ENCODE measurements around the gene EDEM2. TPM values are rescaled to one million over a fixed set of nuclear protein-coding genes. Genes with fewer than 3 reads are reported as not detected.

EDEM2 gene
- polyA plus RNA-seq, 1 donor (not counting 4 experiments of a cell fraction or from before 2014, with no cell fraction given): 15.4 TPM

- TF ChIP-seq EZH2 (IDR thresholded peaks at IDR 0.05; ENCODE audit: low read length) (no peak), CTCF (optimal IDR thresholded peaks at IDR 0.05 in 1 of 3, IDR thresholded peaks at IDR 0.05 in 1 of 3, conservative IDR thresholded peaks at IDR 0.05 in 1 of 3; ENCODE audit: extremely low read depth in 1 of 3, insufficient read depth in 2 of 3, low read length in 3 of 3) (no peak)
- peaks cover 11% of the 10 kb centered on the region for H3K4me1 ChIP-seq (ENCODE audit: control insufficient read depth, extremely low read depth, insufficient read depth, low read length)
- H3K9ac ChIP-seq (ENCODE audit: control insufficient read depth, extremely low read depth, insufficient read depth, low read length): no peak overlapping the region
- no peaks in the 10 kb centered on the region for H4K20me1 ChIP-seq (ENCODE audit: control insufficient read depth, extremely low read depth, insufficient read depth, low read length)
- no peaks in the 10 kb centered on the region for H3K9me3 ChIP-seq (ENCODE audit: control insufficient read depth, low read depth, low read length)
- dilution Hi-C loops (cut with MboI; ENCODE audit: extremely low pct_ligation_motif_present, low sequenced_read_pairs): no loop called here
- no peak overlapping the region for H3K4me2 ChIP-seq (ENCODE audit: control insufficient read depth, extremely low read depth, insufficient read depth, low read depth, low read length)
- H3K36me3 ChIP-seq (ENCODE audit: control insufficient read depth in 2 of 2, extremely low read depth in 1 of 2, insufficient read depth in 2 of 2, low read length in 2 of 2): no peaks in the 10 kb centered on the region
- no peak for FAIRE-seq
- H3K27ac ChIP-seq (ENCODE audit: control insufficient read depth, insufficient read depth, low read length): no peak overlapping the region
- no peak overlapping the region for H2AFZ ChIP-seq (ENCODE audit: control insufficient read depth, low read length)
- no peaks in the 10 kb centered on the region for H3K27me3 ChIP-seq (ENCODE audit: control insufficient read depth, extremely low read depth, insufficient read depth, low read length)
- no peak for DNase-seq (ENCODE audit: low read depth, low spot score)
- H3K9me1 ChIP-seq (ENCODE audit: control insufficient read depth, extremely low read depth, insufficient read depth, low read length): no peaks in the 10 kb centered on the region
- no peaks in the 10 kb centered on the region for H3K79me2 ChIP-seq (ENCODE audit: control insufficient read depth, insufficient read depth, low read length)
- no peak overlapping the region for H3K4me3 ChIP-seq (ENCODE audit: control insufficient read depth in 2 of 3, extremely low read depth in 1 of 3, insufficient read depth in 2 of 3, low read depth in 1 of 3, low read length in 3 of 3)
Observed at GRCh38 chr20:35101620-35102019, 45.5 kb downstream of the EDEM2 start.

- H3K4me2 ChIP-seq (ENCODE audit: control insufficient read depth, extremely low read depth, insufficient read depth, low read depth, low read length): peak overlapping the region; percentile 60
- H3K9me3 ChIP-seq (ENCODE audit: control insufficient read depth, low read depth, low read length): no peaks in the 10 kb centered on the region
- peak overlapping the region; percentile 98 for H2AFZ ChIP-seq (ENCODE audit: control insufficient read depth, low read length)
- peak overlapping the region; percentile 90 for H3K9ac ChIP-seq (ENCODE audit: control insufficient read depth, extremely low read depth, insufficient read depth, low read length)
- H3K27ac ChIP-seq (ENCODE audit: control insufficient read depth, insufficient read depth, low read length): peak overlapping the region; percentile 76
- no peaks in the 10 kb centered on the region for H3K27me3 ChIP-seq (ENCODE audit: control insufficient read depth, extremely low read depth, insufficient read depth, low read length)
- H3K9me1 ChIP-seq (ENCODE audit: control insufficient read depth, extremely low read depth, insufficient read depth, low read length): no peaks in the 10 kb centered on the region
- DNase-seq (ENCODE audit: low read depth, low spot score): no peak
- dilution Hi-C loops (cut with MboI; ENCODE audit: extremely low pct_ligation_motif_present, low sequenced_read_pairs): no loop called here
- peaks cover 40% of the 10 kb centered on the region for H3K79me2 ChIP-seq (ENCODE audit: control insufficient read depth, insufficient read depth, low read length)
- H3K4me3 ChIP-seq (ENCODE audit: control insufficient read depth in 2 of 3, extremely low read depth in 1 of 3, insufficient read depth in 2 of 3, low read depth in 1 of 3, low read length in 3 of 3): peak overlapping the region in 1 of 3 experiments; percentile 90
- H3K36me3 ChIP-seq (ENCODE audit: control insufficient read depth in 2 of 2, extremely low read depth in 1 of 2, insufficient read depth in 2 of 2, low read length in 2 of 2): no peaks in the 10 kb centered on the region
- peak; percentile 56 for FAIRE-seq
- no peaks in the 10 kb centered on the region for H4K20me1 ChIP-seq (ENCODE audit: control insufficient read depth, extremely low read depth, insufficient read depth, low read length)
- TF ChIP-seq EZH2 (IDR thresholded peaks at IDR 0.05; ENCODE audit: low read length) (no peak), CTCF (optimal IDR thresholded peaks at IDR 0.05 in 1 of 3, IDR thresholded peaks at IDR 0.05 in 1 of 3, conservative IDR thresholded peaks at IDR 0.05 in 1 of 3; ENCODE audit: extremely low read depth in 1 of 3, insufficient read depth in 2 of 3, low read length in 3 of 3) (no peak)
- peaks cover 25% of the 10 kb centered on the region for H3K4me1 ChIP-seq (ENCODE audit: control insufficient read depth, extremely low read depth, insufficient read depth, low read length)
Observed at GRCh38 chr20:35093267-35093884, 53.8 kb downstream of the EDEM2 start.

Data from keratinocyte (primary cell).